NCI-H146 treated with DMSO at 0.1 percent for 48 hours (cell line): ENCODE data around the gene C14orf93.

Experiments used
- DNase-seq: peaks from one replicate; lab custom pipeline; 2025; ENCODE audit not compliant: unreplicated experiment; lab: John Stamatoyannopoulos, UW

C14orf93 gene

GRCh38 chr14:22995889-22996625, 13.9 kb downstream of the C14orf93 start:
- no peak for DNase-seq

- DNase-seq = no peak
Measured at GRCh38 chr14:22994762-22995275, 15.1 kb downstream of the C14orf93 start.

GRCh38 chr14:22993517-22993916, 16.4 kb downstream of the C14orf93 start:
- DNase-seq = no peak

GRCh38 chr14:22991852-22992251, 18.1 kb downstream of the C14orf93 start:
- no peak for DNase-seq

- DNase-seq = no peak
Measured at GRCh38 chr14:22987291-22987690, 22.7 kb downstream of the C14orf93 start.

GRCh38 chr14:22986508-22987054, 23.4 kb downstream of the C14orf93 start:
- peak; percentile 37 for DNase-seq

- no peak for DNase-seq
Measured at GRCh38 chr14:22985894-22986507, 23.9 kb downstream of the C14orf93 start.

GRCh38 chr14:22984959-22985658, 24.8 kb downstream of the C14orf93 start:
- no peak for DNase-seq

- DNase-seq = peak; percentile 38
Measured at GRCh38 chr14:22982477-22983245, 27.3 kb downstream of the C14orf93 start, which contains the start of gene AJUBA. TSS of gene AJUBA (minus strand) at chr14:22982551. CDS start at chr14:22982266, 285 bp downstream.

- no peak for DNase-seq
Measured at GRCh38 chr14:22981876-22982476, 28.0 kb downstream of the C14orf93 start.

GRCh38 chr14:22981090-22981875, 28.7 kb downstream of the C14orf93 start:
- DNase-seq = no peak

- no peak for DNase-seq
Measured at GRCh38 chr14:22980672-22981089, 29.3 kb downstream of the C14orf93 start.

- no peak for DNase-seq
Measured at GRCh38 chr14:22979748-22980392, 30.1 kb downstream of the C14orf93 start.

GRCh38 chr14:22978981-22979671, 30.8 kb downstream of the C14orf93 start:
- no peak for DNase-seq

- DNase-seq = no peak
Measured at GRCh38 chr14:22978487-22978837, 31.5 kb downstream of the C14orf93 start.

GRCh38 chr14:22977684-22978486, 32.1 kb downstream of the C14orf93 start:
- no peak for DNase-seq

- no peak for DNase-seq
Measured at GRCh38 chr14:22977434-22977683, 32.6 kb downstream of the C14orf93 start.
